ENCODE measurements around the gene UBAP1L. TPM values are rescaled to one million over a fixed set of nuclear protein-coding genes. Genes with fewer than 3 reads are reported as not detected.
"Not testable (repeated sequence)": the region's sequence is repeated elsewhere in the genome, so short reads cannot be mapped to it uniquely, and the experiment has no call there.

The UBAP1L gene
- total RNA-seq, 1 experiment from 2014 or later, result 0.06 TPM

- DNase-seq (ENCODE audit: low spot score), result no peak
Observed at GRCh38 chr15:65084500-65085206, 30.3 kb downstream of the UBAP1L start.

DNA sequence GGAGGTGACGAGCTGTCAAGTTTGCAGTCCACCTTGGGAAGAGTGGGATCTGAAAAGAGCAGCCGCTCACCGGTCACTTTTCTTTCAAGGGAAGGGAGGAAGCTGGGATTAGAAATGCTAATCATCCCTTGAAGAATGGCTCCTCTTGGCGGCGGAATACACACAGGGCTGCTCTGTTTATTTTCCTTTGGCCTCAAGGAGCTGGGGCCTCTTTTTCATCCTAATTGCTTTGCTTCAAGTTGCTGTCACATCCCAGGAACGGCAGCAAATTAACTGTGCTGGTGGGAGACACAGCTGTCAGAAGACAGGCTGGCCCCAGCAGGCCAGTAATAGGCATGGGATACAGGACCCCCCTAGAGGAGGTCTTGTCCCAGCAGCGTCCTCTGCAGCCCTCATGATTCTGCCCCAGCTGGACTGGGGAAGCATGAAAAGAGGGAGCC lies 31.7 kb downstream of the UBAP1L start:
- peak; percentile 26 for DNase-seq (ENCODE audit: low spot score)

DNA sequence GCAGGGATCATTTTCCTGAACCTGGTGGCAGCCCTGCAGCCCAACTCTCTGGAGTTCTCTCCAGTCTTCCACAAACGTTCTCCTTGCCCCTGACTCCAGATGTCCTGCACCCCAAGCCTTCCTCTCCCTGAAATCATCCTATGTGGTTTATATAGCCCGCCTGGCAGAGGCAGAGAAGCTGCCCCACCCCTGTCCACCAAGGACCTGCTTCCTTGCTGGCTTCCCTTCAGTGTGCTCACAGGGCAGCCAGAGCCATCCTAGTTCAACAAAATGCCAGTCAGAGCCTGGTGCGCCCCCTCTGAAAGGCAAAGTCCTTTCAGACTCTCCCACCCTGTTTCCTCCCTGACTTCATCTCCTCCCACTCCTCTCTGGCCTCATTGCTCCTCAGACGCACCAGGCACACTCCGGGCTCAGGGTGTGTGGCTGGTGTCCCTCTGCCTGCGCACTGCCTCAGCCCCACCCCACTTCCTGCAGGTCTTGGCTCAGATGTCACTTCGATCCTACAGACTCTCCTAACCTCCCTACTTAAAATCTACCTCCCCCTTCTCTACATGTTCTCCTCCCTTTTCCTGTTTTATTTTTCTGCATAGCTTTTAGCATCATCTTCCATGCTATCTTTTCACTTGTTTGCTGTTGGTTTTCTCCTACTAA lies 32.6 kb downstream of the UBAP1L start:
- no peak for DNase-seq (ENCODE audit: low spot score)

DNA sequence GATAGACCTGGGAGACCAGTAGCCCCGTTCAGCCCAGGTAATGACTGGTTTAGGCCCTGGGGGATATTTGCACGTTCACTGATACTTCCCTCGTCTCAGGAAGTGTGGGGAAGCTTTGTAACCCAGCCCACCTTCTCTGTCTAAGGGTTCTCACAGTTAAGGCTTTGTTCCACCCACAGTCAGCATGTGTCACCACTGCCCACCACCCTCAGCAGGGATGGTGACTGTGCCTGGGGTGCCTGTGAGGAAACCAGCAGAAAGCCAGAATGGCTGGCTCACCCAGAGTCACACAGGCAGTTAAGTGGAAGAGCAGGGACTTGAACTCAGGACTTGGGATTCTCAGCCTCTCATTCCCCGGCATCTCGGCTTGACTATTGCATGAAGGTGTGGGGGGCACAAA lies 33.2 kb downstream of the UBAP1L start:
- DNase-seq (ENCODE audit: low spot score), result no peak

DNA sequence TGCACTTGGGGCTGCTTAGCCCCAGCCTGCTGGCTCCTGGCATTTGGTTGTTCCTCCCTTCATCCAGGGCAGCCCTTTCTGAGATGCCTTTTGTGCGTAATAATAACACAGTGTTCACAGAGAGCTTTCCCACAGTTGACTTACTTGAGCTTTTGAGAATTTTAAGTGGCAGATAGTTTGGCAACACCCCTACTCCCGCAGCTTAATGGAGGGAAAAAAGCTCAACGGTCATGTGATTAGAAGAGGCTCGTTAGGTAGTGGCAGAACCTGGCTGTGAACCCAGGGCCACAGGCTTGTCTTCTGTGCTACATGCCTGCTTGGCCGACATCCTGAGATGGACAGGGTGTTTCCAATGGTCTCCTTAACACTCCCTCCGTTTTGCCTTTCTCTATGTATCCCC lies 33.7 kb downstream of the UBAP1L start:
- no peak for DNase-seq (ENCODE audit: low spot score)

GRCh38 chr15:65079580-65079979 lies 35.4 kb downstream of the UBAP1L start:
- DNase-seq (ENCODE audit: low spot score), result no peak

GRCh38 chr15:65077981-65078352 lies 37.0 kb downstream of the UBAP1L start:
- DNase-seq (ENCODE audit: low spot score), result no peak

GRCh38 chr15:65077291-65077980 lies 37.6 kb downstream of the UBAP1L start:
- DNase-seq (ENCODE audit: low spot score), result no peak

- DNase-seq (ENCODE audit: low spot score), result no peak
Observed at GRCh38 chr15:65076486-65077290, 38.3 kb downstream of the UBAP1L start, which contains the start of gene KBTBD13. TSS of gene KBTBD13 (plus strand) at chr15:65076746. CDS start at chr15:65076816, 70 bp downstream.

DNA sequence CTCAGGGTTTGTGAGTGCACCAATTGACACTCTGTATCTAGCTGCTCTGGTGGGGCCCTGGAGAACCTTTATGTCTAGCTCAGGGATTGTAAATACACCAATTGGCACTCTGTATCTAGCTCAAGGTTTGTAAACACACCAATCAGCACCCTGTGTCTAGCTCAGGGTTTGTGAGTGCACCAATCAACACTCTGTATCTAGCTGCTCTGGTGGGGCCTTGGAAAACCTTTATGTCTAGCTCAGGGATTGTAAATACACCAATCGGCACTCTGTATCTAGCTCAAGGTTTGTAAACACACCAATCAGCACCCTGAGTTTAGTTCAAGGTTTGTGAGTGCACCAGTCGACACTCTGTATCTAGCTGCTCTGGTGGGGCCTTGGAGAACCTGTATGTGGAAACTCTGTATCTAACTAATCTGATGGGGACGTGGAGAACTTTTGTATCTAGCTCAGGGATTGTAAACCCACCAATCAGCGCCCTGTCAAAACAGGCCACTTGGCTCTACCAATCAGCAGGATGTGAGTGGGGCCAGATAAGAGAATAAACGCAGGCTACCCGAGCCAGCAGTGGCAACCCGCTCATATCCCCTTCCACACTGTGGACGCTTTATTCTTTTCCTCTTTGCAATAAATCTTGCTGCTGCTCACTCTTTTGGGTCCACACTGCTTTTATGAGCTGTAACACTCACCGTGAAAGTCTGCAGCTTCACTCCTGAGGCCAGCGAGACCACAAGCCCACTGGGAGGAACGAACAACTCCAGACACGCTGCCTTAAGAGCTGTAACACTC lies 39.2 kb downstream of the UBAP1L start:
- DNase-seq (ENCODE audit: low spot score), result not testable (repeated sequence)

DNA sequence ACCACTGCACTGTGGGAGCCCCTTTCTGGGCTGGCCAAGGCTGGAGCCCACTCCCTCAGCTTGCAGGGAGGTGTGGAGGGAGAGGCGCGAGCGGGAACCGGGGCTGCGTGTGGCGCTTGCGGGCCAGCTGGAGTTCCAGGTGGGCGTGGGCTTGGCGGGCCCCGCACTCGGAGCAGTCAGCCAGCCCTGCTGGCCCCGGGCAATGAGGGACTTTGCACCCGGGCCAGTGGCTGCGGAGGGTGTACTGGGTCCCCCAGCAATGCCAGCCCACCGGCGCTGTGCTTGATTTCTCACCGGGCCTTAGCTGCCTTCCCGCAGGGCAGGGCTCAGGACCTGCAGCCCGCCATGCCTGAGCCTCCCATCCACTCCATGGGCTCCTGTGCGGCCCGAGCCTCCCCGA lies 40.1 kb downstream of the UBAP1L start:
- DNase-seq (ENCODE audit: low spot score), result not testable (repeated sequence)

GRCh38 chr15:65072617-65073016 lies 42.4 kb downstream of the UBAP1L start:
- DNase-seq (ENCODE audit: low spot score), result no peak

GRCh38 chr15:65072027-65072426 lies 43.0 kb downstream of the UBAP1L start:
- no peak for DNase-seq (ENCODE audit: low spot score)

- DNase-seq (ENCODE audit: low spot score), result no peak
Observed at GRCh38 chr15:65071381-65071811, 43.6 kb downstream of the UBAP1L start.

GRCh38 chr15:65069779-65070546 lies 45.0 kb downstream of the UBAP1L start:
- no peak for DNase-seq (ENCODE audit: low spot score)

DNA sequence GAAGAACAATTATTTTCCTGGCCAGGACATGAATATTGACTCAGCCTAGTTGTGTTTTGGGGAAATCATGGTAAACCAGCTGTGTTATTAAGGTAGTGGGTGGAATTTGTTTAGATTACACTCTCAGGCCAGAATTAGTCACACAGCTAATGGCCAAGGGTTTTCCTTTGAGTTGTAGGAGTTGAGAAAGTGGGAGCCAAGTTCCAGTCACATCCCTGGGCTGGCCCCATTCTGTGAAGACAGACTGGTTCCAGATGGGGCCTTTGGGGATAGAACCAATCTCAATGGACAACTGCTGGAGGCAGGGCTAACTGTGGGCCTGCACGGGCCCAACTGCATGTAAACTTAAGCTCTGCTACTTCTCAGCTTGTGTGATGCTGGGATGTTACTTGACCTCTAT lies 45.8 kb downstream of the UBAP1L start:
- DNase-seq (ENCODE audit: low spot score), result peak; percentile 85

- no peak for DNase-seq (ENCODE audit: low spot score)
Observed at GRCh38 chr15:65068403-65068788, 46.6 kb downstream of the UBAP1L start.

- no peak for DNase-seq (ENCODE audit: low spot score)
Observed at GRCh38 chr15:65067645-65068402, 47.2 kb downstream of the UBAP1L start, which contains the start of gene RASL12. TSS of gene RASL12 (minus strand) at chr15:65067991. CDS start at chr15:65067835, 156 bp downstream.

DNA sequence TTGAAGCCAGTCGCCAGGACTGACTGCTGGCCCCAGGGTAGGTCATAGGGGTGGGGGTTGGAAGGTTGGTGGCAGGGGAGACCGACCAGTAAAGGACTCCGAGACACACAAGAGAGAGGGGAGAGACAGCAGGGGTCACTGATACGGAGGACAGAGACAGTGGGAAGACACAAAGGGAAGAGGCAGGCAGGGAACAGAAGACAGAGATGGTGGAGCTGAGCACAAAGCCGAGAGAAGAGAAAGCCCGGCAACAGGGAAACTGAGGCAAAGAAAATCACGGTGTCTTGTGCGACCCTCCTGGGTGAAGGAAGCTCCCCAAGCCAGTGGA lies 47.7 kb downstream of the UBAP1L start:
- no peak for DNase-seq (ENCODE audit: low spot score)
